Astrocyte (in vitro differentiated cells and primary cell): Measurements from ENCODE around the gene SLC10A6. TPM values are rescaled to one million over a fixed set of nuclear protein-coding genes. Genes with fewer than 3 reads are reported as not detected.

Experiments used
- DNase-seq: peaks from one replicate; pipeline ENCODE4 v3.0.0-alpha.2; 2010; ENCODE audit warnings: low read depth
- FAIRE-seq: peaks from 2 replicates; lab custom pipeline; 2011; peaks lifted over from hg19 to GRCh38; lab: Jason Lieb, UNC
- H2AFZ ChIP-seq: 2 replicates; pipeline ENCODE4 v1.6.0; 2012; ENCODE audit warnings: low read depth, low read length, inconsistent platforms
- H3K27ac ChIP-seq: 2 replicates; pipeline ENCODE4 v1.5.1; 2011; ENCODE audit warnings: low read depth, low read length, inconsistent platforms
- H3K27me3 ChIP-seq: 2 replicates; pipeline ENCODE4 v1.6.0; 2011; ENCODE audit warnings: low read length, inconsistent platforms; ENCODE audit not compliant: insufficient read depth
- H3K36me3 ChIP-seq: 2 replicates; pipeline ENCODE4 v1.5.1; 2011; ENCODE audit warnings: low read length, inconsistent platforms; ENCODE audit not compliant: insufficient read depth
- H3K4me1 ChIP-seq: 2 replicates; pipeline ENCODE4 v1.5.1; 2011; ENCODE audit warnings: low read length, inconsistent platforms; ENCODE audit not compliant: insufficient read depth
- H3K4me2 ChIP-seq: 2 replicates; pipeline ENCODE4 v1.6.0; 2012; ENCODE audit warnings: low read length, inconsistent platforms
- H3K4me3 ChIP-seq: 2 replicates; pipeline ENCODE4 v1.5.1; 2011; ENCODE audit warnings: low read depth, mild to moderate bottlenecking, low read length, inconsistent platforms; ENCODE audit not compliant: insufficient read depth
- H3K79me2 ChIP-seq: 2 replicates; pipeline ENCODE4 v1.6.0; 2012; ENCODE audit warnings: mild to moderate bottlenecking, low read length, inconsistent platforms; ENCODE audit not compliant: insufficient read depth
- H3K9ac ChIP-seq: 2 replicates; pipeline ENCODE4 v1.6.0; 2012; ENCODE audit warnings: mild to moderate bottlenecking, low read length, inconsistent platforms
- H3K9me3 ChIP-seq: 2 replicates; pipeline ENCODE4 v1.5.1; 2012; ENCODE audit warnings: low read depth, mild to moderate bottlenecking, low read length, inconsistent platforms; ENCODE audit not compliant: insufficient read depth
- H4K20me1 ChIP-seq: 2 replicates; pipeline ENCODE4 v1.6.0; 2012; ENCODE audit warnings: low read length, inconsistent platforms; ENCODE audit not compliant: insufficient read depth
- H3K27ac Mint-ChIP-seq: one replicate; pipeline ENCODE4 v1.8.0; 2021; ENCODE audit warnings: mild to moderate bottlenecking, mixed read lengths; ENCODE audit not compliant: unreplicated experiment
- H3K27me3 Mint-ChIP-seq: one replicate; pipeline ENCODE4 v1.8.0; 2021; ENCODE audit warnings: low read depth, mixed read lengths; ENCODE audit not compliant: unreplicated experiment
- H3K36me3 Mint-ChIP-seq: one replicate; pipeline ENCODE4 v1.8.0; 2021; ENCODE audit warnings: low read depth, mixed read lengths; ENCODE audit not compliant: unreplicated experiment
- H3K4me1 Mint-ChIP-seq: one replicate; pipeline ENCODE4 v1.8.0; 2021; ENCODE audit warnings: low read depth, mixed read lengths; ENCODE audit not compliant: unreplicated experiment
- H3K4me3 Mint-ChIP-seq: one replicate; pipeline ENCODE4 v1.8.0; 2021; ENCODE audit warnings: mild to moderate bottlenecking, moderate library complexity, mixed read lengths; ENCODE audit not compliant: unreplicated experiment
- H3K9me3 Mint-ChIP-seq: one replicate; pipeline ENCODE4 v1.8.0; 2021; ENCODE audit warnings: mild to moderate bottlenecking, mixed read lengths; ENCODE audit not compliant: unreplicated experiment
- CTCF ChIP-seq: IDR thresholded peaks from 2 replicates; pipeline ENCODE4 v1.5.1; 2011; ENCODE audit warnings: low read depth, mild to moderate bottlenecking, inconsistent platforms, low read length, moderate library complexity; ENCODE audit not compliant: insufficient read depth
- EZH2 ChIP-seq: IDR thresholded peaks from 2 replicates; pipeline ENCODE4 v1.6.1; 2012; ENCODE audit warnings: mild to moderate bottlenecking, low read length, inconsistent platforms; ENCODE audit not compliant: insufficient read depth
- total RNA-seq: library from RNA; stranded (reverse); gene quantifications from 2 replicates; pipeline ENCODE4 v1.2.1, GENCODE V29; 2021

The SLC10A6 gene
- total RNA-seq, 1 donor from 2014 or later: not detected

GRCh38 chr4:86853209-86853608 lies 4.0 kb upstream of the SLC10A6 start:
- TF ChIP-seq CTCF (no peak), EZH2 (no peak)
- no peak for FAIRE-seq
- H3K9me3 Mint-ChIP-seq: no peaks in the 10 kb centered on the region

GRCh38 chr4:86848136-86848535 lies 1.0 kb downstream of the SLC10A6 start:
- H3K9me3 ChIP-seq: no peaks in the 10 kb centered on the region
- no peak overlapping the region for H3K9ac ChIP-seq
- Mint-ChIP-seq H3K4me3 (no peak overlapping the region), H3K36me3 (peaks cover 3% of the 10 kb centered on the region), H3K27ac (peak overlapping the region; percentile 41), H3K27me3 (peaks cover 4% of the 10 kb centered on the region), H3K4me1 (peaks cover 4% of the 10 kb centered on the region), H3K9me3 (peaks cover 1% of the 10 kb centered on the region)
- H3K4me2 ChIP-seq: no peak overlapping the region
- no peaks in the 10 kb centered on the region for H4K20me1 ChIP-seq
- H3K36me3 ChIP-seq: no peaks in the 10 kb centered on the region
- no peak overlapping the region for H3K27ac ChIP-seq
- no peak overlapping the region for H3K4me3 ChIP-seq
- no peak for FAIRE-seq
- TF ChIP-seq CTCF (no peak), EZH2 (no peak)
- H3K79me2 ChIP-seq: no peaks in the 10 kb centered on the region
- peak; percentile 62 for DNase-seq
- H3K27me3 ChIP-seq: no peaks in the 10 kb centered on the region
- H2AFZ ChIP-seq: no peak overlapping the region
- H3K4me1 ChIP-seq: no peaks in the 10 kb centered on the region

More at GRCh38 chr4:86853209-86853608, 4.0 kb upstream of the SLC10A6 start:
- Mint-ChIP-seq H3K27ac (no peak overlapping the region), H3K4me1 (peaks cover 16% of the 10 kb centered on the region), H3K4me3 (no peak overlapping the region), H3K36me3 (no peaks in the 10 kb centered on the region), H3K27me3 (peaks cover 4% of the 10 kb centered on the region)
- no peaks in the 10 kb centered on the region for H3K4me1 ChIP-seq
- H4K20me1 ChIP-seq: no peaks in the 10 kb centered on the region
- H3K4me2 ChIP-seq: no peak overlapping the region
- no peaks in the 10 kb centered on the region for H3K79me2 ChIP-seq
- no peak overlapping the region for H2AFZ ChIP-seq
- H3K4me3 ChIP-seq: no peak overlapping the region
- H3K36me3 ChIP-seq: no peaks in the 10 kb centered on the region
- DNase-seq: no peak
- H3K9ac ChIP-seq: no peak overlapping the region
- no peak overlapping the region for H3K27ac ChIP-seq
- H3K9me3 ChIP-seq: no peaks in the 10 kb centered on the region
- H3K27me3 ChIP-seq: no peaks in the 10 kb centered on the region

GRCh38 chr4:86847571-86847970 lies 1.6 kb downstream of the SLC10A6 start:
- peaks cover 3% of the 10 kb centered on the region for H3K36me3 Mint-ChIP-seq
- H3K36me3 ChIP-seq: no peaks in the 10 kb centered on the region
- FAIRE-seq: no peak
- peaks cover 4% of the 10 kb centered on the region for H3K4me1 Mint-ChIP-seq
- no peak for DNase-seq
- no peaks in the 10 kb centered on the region for H3K9me3 ChIP-seq
- H3K27ac ChIP-seq: no peak overlapping the region
- H3K4me1 ChIP-seq: no peaks in the 10 kb centered on the region
- H4K20me1 ChIP-seq: no peaks in the 10 kb centered on the region
- H3K27ac Mint-ChIP-seq: no peak overlapping the region
- no peaks in the 10 kb centered on the region for H3K79me2 ChIP-seq
- H3K4me3 Mint-ChIP-seq: no peak overlapping the region
- TF ChIP-seq EZH2 (no peak), CTCF (no peak)
- peaks cover 3% of the 10 kb centered on the region for H3K9me3 Mint-ChIP-seq
- H3K27me3 Mint-ChIP-seq: peaks cover 4% of the 10 kb centered on the region
- no peak overlapping the region for H2AFZ ChIP-seq
- H3K4me3 ChIP-seq: no peak overlapping the region
- H3K4me2 ChIP-seq: no peak overlapping the region
- H3K27me3 ChIP-seq: no peaks in the 10 kb centered on the region
- H3K9ac ChIP-seq: no peak overlapping the region
